Stimulated activated CD8-positive, alpha-beta memory T cell treated with anti-CD3 and anti-CD28 coated beads, Interleukin-15, amount 100 ng/mL, for 1 hour (primary cell): ENCODE measurements around the gene SLBP.

Experiments
- DNase-seq: peaks from one replicate; pipeline ENCODE4 v3.0.0-alpha.2; 2020; ENCODE audit warnings: low read depth

The SLBP gene

DNA sequence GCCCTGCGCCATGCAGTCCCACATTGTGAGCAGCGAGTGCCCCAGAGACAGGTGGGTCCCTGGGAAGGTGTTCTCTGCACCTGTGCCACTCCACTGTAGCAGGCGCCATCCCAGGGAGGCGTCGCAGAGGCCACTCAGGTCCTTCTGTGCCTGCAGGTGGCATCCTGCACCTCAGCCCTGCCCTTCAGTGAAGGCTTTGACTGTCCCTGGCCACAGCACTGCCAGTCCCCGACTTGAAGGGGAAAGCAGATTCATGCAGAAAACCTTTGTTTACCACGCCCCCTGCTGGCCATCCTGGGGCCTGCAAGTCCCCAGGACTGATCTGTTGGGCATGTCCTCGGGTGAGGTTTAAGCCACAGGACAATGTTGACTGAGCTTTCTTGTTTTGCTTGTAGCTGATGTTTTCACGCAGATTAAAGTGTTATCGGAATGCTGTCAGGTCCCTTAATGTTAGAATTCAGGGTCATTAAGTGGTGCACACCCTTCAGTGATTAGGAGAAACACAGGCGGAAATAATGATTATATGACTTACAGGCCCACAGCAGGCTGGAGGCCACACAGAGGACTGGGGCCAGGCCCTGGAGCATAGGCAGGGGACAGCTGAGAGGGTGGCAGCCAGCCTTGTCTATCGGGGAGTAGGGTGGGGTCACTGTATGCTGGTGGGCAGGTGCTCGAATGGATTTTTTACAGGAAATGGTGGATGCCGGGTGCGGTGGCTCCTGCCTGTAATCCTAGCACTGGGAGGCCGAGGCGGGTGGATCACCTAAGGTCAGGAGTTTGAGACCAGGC is 14.2 kb upstream of the SLBP start:
- peak; percentile 91 for DNase-seq

DNA sequence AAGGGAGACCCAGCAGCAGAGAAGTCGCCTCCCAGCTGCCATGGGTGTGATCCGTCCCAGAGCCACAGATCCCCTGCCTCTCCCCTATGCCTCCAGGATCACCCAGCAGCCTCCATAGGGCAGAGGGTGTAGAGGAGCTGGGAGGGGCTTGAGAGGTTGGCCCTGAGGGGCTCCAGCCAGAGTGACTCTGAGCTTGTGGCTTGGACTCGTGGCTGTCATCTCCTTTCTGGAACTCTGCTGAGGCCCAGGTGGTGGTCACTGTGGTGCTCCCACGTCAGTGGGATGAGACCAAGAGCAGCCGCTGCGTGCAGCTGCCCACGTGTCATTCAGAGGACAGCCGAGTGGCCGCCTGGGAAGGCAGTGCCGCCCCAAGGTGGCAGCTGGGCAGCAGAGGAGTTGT is 13.4 kb upstream of the SLBP start:
- no peak for DNase-seq

DNA sequence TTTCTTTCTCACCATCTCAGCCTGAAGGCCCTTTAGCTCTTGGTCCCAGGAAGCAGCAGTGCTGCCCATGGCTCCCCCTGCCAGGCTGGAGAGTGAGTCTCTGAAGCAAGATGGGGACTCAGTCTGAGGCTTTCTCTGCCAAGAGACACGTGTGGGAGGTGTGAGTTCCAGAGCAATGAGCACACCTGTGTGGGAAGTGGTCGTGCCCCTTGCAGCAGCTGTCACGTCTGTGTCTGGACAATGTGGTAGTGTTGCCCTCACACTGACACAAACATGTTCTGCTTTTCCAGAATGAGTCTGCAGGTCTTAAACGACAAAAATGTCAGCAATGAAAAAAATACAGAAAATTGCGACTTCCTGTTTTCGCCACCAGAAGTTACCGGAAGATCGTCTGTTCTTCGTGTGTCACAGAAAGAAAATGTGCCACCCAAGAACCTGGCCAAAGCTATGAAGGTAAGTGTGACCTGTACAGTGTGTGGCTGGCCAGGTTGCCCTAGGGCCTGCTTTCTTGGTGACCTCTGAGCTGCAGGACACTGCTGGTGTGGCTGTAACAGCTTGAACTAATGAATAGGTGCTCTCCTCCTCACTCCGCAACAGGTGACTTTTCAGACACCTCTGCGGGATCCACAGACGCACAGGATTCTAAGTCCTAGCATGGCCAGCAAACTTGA is 11.1 kb upstream of the SLBP start:
- DNase-seq, result no peak

DNA sequence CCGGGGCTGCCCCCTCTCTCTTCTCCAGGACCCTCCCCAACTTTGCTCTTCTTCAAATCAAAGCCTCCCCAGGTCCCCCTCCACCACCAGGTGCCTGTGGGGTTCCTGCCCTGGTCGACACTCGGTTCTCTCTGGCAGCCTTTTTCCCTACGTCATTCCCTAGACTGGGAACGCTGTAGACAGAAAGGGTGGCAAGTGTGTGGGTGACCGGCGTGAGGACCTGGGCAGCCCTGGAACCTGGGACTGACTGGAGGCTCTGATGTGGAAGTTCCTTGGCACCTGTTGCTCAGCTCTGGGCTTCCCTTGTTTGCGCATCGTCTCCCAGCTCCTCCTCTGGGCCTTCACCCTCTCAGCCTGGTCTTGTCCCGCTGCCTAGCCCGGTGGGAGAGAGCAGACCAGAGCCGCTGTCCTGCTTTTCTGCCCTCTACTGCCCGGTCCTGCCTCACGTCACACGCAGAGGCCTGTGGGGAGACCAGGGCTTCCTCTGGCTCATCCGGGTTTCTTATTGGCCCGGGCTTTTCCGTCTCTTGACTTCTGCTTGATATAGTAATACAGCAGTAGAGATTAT is 10.5 kb upstream of the SLBP start:
- DNase-seq, result no peak

DNA sequence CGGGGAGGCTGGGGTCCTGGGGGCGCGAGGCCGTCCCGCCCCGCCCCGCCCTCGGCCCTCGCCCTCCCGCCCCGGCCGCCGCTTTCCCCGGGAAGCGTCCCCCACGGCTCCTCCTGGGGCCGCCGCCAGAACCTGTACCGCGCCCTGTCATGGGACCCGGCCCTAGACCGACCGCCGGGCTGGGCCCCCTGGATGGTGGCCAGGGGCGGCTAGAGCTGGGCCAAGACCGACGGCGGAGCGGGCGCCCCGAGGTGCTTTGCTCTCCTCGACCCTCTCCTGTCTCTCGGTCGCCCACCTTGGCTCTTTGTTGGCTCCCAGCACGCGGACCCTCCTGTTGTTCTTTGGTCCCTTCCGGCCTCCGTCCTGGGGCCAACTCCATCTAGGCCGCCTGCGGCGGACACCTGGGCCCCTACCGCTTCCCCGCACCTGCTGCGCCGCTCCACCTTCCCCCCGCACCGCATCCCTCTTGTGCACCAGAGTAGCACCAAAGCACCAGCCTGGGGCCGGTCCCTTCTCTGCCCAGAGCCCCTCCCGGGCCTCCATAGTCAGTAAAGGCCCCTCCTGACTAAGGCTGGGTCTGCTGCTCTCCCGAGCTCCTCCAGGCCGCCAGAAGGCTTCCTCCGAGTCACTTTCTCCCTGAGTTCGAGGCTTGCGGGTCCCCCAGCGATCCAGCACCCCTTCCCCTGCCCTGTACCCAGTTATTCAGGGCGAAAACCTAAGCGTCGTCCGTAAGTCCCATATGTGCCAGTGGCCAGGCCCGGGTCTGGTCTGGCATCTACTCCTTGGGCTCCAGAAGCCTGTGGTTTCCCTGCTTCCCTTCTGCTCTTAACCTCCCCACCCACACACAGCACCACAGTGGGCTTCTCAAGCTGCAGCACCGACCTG is 9.8 kb upstream of the SLBP start:
- no peak for DNase-seq

DNA sequence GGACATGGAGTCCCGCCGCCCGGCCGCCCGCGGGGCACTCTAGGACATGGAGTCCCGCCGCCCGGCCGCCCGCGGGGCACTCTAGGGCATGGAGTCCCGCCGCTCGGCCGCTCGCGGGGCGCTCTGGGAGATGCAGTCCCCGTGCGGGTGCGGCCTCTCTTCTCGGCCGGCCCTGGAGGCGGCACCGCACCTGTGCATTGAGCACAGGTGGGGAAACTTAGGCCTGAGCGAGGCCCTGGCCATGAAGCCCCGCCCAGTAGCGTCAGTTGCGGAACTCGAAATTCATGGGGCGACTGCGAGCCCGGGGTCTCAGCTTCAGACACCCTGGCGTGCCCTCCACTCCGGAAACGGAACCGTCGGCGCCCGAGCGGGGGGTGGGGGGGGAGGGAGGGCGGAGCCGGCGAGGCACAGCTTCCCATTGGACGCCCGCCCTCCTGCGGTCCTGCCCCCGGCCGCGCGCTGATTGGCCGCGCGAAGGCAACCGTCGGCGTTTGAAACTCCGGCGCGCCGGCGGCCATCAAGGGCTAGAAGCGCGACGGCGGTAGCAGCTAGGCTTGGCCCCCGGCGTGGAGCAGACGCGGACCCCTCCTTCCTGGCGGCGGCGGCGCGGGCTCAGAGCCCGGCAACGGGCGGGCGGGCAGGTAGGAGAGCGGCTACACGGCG is 9.0 kb upstream of the SLBP start, which contains the start of the genes TACC3 and TMEM129:
Gene TACC3 (plus strand): TSS at position 519 of the 663 bp plus-strand sequence. CDS start 1,901 bp downstream, outside the sequence.
Gene TMEM129 (minus strand): TSS at position 321 of the 663 bp plus-strand sequence. CDS start 486 bp downstream, outside the sequence.
- peak; percentile 84 for DNase-seq

DNA sequence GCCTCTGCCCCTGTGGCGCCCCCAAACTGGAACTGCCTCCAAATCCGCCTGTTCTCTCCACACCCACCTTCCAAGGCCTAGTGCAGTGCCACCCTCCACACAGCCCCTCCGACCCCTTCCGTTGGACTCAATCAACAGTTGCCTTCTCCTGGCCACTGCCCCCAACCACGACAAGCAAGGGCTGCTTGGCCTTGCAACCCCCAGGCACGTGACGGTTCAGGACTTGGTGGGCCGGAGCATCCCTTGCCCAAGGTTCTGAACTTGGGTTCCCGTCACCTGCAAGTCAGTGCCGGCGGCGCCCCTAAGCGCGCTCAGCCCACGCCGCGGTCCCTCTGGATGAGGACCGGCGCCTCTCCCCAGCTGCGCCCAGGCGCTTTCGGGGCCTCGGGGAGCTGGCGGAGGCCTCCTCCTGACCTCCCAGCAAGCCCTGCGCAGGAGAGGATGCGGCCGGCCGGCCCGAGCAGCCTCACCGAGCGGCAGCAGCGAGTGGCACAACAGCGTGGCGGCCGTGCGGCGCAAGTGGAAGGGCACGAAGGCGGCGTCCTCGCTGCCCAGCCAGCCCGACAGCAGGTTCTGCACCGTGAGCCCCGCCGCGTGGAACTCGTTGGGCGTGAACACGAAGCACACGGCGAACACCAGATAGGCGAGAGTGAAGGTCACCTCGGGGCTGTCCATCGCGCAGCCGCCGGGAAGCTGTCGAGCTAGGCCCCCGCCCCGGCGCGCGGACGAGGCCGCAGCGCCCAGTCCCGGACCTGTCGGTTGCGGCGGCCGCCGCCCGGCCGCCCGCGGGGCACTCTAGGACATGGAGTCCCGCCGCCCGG is 8.3 kb upstream of the SLBP start:
- DNase-seq, result no peak

DNA sequence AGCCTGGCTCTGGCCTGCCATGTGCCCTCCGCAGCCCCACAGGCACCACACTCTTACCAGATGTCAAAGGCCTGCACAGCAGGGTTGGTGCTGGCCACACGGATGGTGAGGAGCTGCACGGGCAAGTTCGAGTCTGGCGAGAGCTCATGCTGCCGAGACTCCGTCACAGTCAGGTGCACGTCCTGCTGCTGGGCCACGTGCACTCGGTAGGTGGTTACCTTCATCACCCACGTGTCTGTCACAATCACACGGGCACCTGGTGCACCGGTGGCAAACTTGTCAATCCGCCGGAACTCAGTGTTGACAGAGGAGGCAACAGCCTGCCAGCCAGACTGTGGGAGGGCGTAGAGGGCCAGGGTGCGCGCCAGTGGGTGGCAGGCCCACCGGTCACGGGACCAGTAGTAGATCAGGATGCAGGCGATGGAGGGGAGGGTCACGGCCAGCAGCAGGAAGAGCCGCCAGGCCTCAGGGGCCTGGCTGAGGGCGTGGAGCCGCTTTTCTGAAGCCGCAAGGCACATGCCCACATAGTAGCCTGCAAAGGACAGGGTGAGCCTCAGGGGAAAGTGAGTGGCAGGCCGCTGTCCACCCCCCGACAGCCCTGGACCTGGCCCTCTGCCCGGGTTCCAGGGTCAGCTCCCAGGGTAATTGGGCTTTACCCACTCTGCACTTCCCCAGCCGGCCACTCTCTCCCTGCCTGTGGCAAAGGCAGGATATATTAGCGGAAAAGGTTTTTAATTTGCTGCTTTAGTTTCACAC is 6.2 kb upstream of the SLBP start:
- DNase-seq, result no peak

DNA sequence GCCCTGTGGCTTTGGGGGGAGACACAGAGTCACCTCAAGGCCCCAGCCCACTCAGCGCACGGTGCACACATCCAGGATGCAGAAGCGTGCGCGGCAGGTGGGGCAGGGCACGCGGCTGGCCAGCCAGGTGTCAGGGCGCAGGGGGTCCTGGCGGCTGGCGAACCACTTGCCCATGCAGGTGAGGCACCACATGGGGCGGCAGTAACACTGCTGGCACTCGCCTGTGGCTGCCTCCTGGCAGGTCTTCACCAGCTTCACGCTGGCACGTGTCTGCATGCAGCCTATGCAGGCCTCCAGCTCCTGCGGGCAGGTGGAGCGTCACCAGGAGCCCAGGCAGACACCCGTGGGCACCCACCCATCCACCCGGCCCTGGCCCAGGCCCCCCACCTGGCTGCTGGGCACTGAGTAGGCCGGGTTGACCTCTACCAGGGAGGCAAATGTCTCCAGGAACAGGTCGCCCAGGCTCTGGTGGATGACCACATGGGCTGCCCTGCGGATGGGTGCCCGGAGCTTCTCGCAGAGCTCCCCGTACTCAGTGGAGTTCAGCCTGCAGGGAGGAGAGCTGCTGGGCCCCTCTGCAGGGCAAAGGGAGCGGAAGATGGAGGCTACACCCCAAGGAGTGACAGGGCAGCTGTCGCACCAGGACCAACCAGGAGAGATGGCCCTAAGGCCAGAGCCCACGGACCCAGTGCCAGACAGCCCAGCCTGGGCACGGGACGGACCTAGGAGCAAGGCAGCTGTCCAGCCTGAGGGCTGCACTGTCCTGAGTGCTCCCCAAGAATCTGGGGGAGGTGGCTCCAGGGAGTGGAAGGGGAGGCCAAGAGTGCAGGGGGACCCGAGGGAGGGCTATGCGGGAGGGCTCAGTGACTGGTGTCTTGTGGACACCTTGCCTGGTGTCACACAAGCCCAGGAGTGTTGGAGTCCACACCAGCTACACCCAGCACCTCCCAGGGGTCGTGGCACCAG is 5.3 kb upstream of the SLBP start:
- DNase-seq, result no peak

DNA sequence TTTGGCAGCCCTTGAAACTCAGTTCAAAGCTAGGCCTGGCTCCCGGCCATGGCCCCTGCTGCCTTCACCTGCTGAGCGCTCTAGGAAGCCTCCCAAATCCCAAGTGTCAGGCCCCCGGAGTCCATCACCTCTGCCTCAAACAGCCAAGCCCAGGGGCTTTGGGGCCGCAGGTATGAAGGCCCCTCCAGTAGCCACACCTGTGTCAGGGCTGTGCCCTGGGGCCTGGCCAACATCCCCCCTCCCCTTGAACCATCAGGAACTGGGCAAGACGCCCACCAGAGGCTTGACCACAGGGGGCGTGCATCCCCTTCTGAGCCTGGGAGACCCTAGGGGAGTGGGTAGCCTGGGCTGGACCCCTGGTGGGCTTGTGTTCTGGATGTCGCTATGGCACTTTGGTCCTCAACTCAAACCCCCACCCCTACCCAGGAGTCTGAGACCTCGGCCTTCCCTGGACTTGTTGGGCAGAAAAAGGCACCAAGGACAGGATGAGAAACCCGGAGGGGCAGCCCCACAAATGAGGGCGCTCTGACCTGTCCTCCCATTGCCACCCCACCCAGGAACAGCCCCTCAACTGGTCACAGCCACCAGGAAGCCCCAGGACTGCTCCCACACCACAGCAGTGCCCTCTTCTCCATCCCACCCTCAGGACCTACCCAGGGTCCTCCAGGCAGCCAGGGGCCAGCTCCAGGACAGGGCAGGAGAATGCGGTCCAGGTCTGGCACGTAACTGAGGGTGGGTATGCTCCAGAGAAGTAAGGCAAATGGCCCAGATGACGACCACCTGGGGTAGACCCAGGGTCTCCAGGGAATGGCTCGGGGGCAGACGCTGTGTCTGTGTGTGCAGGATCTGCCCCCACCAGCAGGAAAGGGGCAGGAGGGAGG is 4.2 kb upstream of the SLBP start:
- DNase-seq, result no peak

DNA sequence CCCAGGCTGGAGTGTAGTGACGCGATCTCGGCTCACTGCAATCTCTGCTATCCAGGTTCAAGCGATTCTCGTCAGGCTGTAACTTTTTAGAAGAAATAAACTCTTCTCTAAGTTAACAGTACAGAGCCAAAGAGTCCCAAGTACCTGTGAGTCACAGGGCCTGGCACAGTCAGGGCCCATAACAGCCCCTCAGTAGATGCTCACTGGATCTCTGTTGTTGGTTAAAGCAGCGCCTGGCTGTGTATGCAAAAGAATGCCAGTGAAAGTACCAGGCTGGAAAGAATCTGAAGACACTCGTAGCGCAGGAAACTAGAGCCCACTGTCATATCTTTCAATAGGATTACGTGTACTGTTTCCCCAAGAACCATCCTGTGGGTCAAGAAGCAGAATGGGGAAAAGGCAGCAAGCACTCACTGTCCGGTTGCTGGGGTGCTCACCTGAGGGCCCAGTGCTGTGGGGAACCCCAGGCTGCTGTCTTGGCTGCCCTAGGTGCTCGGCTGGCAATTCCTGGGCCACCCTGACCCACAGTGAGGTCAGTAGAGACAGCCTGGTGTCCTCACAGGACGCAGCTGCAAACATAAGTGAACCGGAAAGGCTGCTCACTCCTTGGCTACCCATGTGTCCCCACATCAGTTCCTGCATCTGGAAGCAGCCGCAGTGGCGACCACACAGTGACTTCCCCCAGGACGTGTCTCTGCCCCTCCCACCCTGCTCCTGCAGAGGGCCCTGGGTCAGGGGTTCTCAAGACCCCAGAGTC is 3.1 kb upstream of the SLBP start:
- DNase-seq, result no peak

DNA sequence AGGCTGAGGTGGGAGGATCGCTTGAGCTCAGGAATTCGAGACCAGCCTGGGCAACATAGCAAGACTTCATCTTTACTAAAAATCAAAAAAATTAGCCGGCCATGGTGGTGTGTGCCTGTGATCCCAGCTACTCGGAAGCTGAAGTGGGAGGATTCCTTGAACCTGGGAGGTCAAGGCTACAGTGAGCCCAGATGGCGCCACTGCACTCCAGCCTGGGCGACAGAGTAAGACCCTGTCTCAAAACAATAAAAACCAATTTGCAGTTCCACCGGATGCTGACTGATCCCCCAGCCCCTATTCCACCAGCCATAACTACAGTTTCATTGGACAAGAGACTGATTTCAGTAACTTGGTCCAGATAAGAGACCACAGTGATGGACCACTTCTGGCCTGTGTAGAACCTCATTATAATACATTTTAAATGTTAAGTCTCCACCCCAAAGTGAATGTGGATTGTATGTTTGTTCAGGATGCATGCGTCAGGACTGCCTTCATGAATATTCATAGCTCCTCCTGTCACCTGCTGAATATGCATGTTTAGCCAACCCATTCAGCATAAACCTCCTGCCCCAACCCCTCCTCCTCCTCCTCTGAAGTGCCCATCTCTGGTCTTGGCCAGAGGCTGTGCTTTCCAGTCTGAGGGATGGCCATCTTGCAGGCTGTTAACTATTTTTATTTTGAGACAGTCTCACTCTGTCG is 2.3 kb upstream of the SLBP start:
- no peak for DNase-seq

DNA sequence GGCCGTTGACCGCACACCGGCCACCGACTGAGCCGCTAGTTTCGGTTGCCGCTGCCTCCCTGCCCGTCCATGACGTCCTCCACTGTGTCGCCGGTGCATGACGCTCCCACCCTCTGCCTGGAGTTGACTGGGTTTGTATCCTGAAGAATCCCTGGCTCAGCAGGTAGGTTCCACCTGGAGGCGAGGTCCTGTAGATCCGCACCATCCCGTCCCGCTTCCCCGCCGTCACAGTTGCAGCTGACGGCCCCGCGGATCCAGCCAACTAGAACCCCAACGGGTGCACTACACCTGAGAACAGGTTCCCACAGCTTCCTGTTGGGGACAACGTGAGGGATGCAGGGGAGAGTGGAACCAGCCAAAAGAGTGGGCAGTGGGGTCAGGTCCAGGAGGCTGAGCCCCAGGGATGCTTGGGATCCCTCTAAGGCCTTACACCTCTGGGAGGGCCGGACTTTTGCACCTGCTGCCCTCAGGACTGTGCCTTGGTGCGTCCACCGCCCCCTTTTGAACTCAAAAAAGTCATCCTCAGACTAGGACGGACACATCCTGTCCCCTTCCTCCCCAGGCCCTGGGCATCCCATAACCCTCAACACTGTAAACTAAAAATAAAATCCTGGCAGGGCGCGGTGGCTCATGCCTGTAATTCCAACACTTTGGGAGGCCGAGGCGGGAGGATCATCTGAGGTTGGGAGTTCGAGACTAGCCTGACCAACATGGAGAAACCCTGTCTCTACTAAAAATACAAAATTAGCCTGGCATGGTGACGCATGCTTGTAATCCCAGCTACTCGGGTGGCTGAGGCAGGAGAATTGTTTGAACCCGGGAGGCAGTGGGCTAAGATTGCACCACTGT is 1.1 kb upstream of the SLBP start:
- DNase-seq, result no peak

DNA sequence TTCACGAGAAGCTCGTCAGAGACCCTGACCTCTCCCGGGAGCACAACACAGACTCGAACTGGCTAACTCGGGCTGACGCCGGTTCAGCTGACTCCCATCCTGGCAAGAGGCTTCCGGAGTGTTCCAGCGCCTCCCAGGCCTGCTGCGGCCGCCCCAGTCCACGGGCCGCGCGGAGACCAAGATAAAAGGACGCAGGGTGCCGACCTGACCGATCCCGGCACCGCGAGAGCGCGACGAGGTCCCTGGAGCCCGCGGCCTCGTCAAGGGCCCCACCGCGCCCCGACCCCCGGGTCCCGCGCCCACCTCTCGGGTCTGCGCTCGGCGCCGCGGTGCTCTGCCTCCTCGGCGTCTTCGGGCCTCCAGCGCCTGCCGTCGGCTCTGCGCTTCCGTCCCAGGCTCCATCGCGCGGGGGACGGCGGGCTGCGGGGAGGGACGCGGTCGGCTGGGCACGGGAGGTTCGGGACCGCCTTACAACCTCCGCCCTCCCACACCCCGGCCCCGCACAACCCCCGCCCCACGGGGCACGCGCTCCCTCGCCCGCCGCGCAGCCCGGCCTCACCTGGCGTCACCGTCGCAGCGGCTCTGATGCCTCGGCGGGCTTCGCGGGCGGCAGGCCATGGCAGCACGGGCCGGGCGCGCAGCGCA is 426 bp downstream of the SLBP start:
- no peak for DNase-seq

DNA sequence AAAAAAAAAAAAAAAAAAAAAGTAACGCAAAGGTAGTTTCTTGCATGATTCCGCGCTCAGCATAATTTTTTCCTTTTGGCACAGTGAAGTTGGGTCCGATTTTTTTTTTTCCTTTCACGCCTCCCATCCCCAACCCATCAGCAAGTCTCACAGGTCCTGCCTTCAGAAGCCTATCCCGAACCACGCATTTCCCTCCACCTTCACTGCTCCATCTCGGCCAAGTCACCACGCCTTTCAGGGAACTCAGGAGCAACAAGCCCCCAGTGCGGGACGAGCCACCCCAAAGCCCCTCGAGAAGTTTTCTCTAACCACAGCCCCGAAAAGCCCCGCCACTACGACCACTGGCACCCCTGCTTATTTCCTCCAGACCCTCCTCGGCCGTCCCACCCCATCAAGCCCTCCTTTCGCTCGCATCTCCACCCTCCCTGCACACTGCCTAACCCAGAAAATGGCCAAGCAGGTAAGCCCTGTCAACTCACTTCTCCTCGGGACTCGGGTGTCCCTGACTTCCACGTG is 1.0 kb downstream of the SLBP start:
- no peak for DNase-seq
